Activated naive CD8-positive, alpha-beta T cell treated with anti-CD3 and anti-CD28 coated beads, Interleukin-2, amount 50 U/mL, for 16 hours (primary cell): Measurements from ENCODE around the gene CNRIP1.
"Not testable (repeated sequence)": the region's sequence is repeated elsewhere in the genome, so short reads cannot be mapped to it uniquely, and the experiment has no call there.

ENCODE experiments used
- DNase-seq: peaks from one replicate; pipeline ENCODE4 v3.0.0-alpha.2; 2020; ENCODE audit warnings: low read depth, low spot score

Gene CNRIP1, protein sequence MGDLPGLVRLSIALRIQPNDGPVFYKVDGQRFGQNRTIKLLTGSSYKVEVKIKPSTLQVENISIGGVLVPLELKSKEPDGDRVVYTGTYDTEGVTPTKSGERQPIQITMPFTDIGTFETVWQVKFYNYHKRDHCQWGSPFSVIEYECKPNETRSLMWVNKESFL

DNA sequence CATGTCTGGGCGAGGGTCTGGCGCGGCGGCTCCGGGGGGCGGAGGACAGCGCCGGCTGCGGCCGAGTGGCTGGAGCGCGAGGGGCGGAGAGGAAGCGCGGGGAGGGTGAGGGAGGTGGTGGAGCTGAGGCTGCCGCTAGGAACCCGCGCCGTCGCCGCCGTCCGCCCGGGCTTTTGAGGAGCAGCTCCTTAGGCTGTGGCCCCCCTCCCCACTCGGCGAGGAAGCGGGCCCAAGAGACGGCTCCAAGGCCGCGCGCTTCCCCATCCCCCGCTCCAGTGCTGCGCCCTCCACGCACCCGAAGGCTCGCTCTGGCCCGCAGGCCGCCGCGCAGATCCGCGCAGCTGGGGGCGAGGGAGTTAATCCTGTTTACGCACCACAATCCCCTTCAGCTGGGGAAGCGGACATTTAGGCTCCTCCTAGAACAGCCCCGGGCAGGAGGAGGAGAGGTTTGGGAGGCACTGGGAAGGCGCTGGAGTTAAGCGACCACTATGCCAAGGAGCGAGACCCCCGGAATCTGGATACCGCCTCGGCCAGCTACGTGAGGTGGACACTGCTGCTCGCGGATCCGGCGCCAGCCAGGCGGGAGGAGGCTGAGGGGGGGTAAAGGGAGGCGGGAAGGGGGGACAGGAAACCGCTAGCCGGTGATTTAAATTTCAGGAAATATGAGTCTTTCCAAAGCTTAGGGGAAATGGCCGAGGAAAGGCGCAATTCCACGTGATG is at the start of gene CNRIP1:
TSS of gene CNRIP1 (minus strand) at position 552 of the 720 bp plus-strand sequence. CDS start at position 3, 549 bp downstream.
- no peak for DNase-seq

DNA sequence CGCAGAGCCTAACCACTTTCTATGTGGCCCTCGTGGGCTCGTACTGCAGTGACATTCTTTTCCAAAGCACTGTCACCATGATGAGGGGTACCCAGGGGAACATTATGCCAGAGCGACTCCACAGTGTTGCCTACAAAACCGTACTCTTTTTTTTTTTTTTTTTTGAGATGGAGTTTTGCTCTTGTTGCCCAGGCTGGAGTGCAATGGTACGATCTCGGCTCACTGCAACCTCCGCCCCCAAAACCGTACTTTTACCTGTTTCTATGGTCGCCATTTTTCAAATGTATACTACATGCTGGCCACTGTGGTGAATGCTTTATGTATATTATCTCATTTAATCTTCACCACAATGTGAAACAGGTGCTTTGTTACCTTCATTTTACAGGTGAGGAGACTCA is 49.6 kb upstream of the CNRIP1 start:
- DNase-seq = no peak

DNA sequence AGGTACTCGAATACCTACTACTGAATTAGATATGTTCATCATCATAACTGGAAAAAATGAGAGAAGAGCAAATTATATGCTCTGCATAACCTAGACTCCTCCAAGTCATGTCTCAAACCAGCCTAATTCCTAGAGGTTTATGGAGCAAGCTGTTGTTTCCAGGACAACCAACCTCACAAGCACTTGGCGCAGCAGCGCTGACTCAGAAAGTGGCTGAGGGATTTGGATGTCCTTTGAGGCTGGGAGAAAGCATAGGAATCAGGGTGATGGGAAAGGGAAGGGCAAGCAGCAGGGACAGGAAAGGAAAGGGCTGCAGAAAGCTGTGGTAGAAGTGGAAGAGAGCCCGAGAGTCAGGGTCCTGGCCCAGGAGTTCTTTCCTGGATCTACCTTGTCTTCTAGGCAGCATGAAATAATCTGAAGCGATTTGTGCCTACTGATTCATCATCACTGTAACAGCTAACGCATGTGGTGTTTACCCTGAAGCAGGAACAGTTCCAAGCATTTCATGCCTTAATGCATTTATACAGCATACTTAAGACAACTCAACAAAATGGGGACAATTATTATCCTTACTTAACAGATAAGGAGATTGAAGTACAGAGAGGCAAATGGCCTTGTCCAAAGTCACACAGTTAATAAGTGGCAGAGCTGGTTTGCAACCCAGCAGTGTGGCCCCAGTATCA is 49.0 kb upstream of the CNRIP1 start:
- DNase-seq = no peak

GRCh38 chr2:68367953-68368653 is 48.4 kb upstream of the CNRIP1 start:
- no peak for DNase-seq

DNA sequence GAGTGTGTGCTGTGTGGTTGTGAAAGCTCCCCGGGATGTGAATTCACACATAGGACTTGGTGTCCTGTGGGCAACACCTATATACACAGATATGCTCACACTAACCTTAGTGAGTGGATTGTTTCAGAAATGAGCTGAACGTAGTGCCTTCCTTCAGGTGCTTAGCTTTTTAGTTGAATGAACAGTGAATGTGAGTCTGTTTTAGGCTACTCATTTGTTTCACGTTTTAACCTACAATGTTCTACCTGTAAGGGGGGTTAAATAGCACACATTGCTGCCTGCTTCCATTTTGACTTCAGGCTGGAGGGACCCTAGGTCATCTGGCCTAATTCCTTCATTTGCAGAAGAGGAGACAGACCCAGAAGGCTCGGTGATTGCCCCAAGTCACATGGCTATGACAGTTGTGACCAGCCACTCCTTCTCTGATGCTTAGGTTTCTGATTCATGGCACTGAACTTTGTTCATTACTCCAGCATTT is 46.4 kb upstream of the CNRIP1 start:
- DNase-seq = no peak

GRCh38 chr2:68365087-68365486 is 45.3 kb upstream of the CNRIP1 start, which contains the start of gene PLEK:
TSS of gene PLEK (plus strand) at chr2:68365282. CDS start at chr2:68365352, 70 bp downstream.
- DNase-seq = no peak

GRCh38 chr2:68363721-68364120 is 44.0 kb upstream of the CNRIP1 start:
- DNase-seq = no peak

DNA sequence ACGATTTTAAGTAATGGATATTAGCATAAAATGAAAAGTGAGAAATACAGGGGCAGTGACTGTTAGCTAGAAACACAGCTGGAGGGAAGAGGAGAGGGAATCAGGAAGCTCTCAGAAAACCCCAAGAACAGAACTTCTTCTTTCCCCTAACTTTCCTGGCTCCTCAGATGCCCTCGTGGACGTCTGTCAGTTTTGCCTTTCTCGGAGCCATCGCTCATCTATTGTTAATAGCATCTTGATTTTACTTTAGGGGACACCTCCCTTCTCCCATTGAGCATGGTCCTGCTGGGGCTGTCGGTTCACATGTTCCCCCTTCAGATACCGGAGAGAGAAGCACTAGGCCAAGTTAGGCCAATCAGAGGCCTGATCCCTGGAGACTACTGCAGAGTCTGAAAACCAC is 43.0 kb upstream of the CNRIP1 start:
- DNase-seq = no peak

GRCh38 chr2:68362069-68362468 is 42.3 kb upstream of the CNRIP1 start:
- DNase-seq = peak; percentile 65

DNA sequence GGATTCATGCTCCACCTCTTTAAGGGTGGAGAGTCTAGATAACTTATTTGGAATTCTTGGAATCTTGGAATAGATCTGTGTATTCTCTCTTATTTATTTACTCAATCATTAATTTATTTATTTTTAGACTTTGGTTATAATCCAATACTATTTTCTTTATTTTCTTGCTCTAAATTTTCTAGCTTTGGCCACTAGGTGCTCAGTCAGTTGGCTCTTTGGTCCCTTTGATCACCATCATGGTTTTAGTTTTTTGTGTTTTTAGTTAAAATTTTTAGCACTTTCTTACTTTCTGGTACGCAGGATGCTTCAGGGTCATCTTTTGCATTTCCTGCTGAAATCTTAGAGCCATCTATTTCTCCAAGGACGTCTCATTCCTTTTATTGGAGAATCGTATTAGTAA is 40.1 kb upstream of the CNRIP1 start:
- DNase-seq = no peak

DNA sequence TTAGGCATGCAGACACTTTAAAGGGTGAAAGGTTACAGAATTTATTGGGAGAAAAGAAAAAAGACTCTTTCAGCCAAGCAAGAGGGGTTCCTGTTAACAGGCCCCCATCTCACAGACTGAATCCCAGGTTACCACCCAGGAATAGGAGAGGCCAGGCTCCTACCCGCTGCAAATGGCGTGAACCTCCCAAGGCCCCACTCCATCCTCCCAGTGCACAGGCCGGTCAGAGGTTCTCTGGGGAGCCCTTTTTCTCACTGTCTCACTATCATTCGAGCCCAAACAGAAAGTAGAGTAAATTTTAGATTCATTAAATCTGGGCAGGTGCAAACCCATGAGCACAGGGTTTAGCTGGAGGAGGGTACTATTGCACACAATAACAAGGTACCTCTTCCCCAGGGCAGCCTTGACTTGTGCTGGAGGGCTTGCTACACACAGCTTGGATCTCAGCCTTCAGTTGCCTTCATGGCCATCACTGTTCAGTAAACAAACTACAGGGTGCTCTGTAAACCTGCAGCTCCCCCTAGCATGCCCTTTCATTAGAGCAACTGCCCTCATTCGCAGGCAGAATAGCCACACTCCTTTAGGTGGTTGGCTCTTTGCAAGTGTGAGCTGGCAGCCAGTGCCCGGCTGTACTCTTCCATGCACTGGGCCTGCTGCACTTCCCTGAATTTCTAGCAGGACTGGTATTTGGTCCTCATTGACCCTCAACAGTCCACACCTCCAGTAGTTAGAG is 38.0 kb upstream of the CNRIP1 start:
- no peak for DNase-seq

DNA sequence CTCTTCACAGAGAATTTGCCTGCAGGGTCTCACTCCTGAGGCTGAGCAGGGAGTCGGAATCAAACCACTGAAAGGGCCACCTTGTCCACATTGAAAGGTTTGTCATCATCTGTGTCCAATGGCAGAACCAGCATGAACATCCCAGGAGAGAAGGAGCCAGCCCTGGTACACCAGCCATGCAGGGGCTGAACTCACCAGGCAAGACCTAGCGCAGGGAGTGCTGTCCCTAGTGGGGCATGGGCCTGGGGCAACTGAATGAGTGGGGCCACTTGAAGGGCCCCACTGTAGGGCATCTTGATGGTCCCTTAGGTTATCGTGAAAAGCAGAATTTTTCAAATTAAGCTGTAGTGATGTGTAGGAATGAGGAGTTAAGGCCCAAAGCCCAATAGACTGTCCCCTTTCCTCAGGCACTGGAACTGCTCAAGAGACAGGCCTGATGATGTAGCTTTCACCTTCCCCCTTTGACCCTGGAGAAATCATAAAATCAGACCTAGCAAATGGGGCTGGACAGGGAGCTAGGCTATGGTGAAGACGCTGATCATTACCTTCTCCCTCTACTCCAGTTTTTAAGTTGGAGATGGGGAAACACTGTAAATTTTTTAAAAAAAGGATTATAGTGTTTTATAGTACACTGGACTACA is 37.0 kb upstream of the CNRIP1 start:
- no peak for DNase-seq

DNA sequence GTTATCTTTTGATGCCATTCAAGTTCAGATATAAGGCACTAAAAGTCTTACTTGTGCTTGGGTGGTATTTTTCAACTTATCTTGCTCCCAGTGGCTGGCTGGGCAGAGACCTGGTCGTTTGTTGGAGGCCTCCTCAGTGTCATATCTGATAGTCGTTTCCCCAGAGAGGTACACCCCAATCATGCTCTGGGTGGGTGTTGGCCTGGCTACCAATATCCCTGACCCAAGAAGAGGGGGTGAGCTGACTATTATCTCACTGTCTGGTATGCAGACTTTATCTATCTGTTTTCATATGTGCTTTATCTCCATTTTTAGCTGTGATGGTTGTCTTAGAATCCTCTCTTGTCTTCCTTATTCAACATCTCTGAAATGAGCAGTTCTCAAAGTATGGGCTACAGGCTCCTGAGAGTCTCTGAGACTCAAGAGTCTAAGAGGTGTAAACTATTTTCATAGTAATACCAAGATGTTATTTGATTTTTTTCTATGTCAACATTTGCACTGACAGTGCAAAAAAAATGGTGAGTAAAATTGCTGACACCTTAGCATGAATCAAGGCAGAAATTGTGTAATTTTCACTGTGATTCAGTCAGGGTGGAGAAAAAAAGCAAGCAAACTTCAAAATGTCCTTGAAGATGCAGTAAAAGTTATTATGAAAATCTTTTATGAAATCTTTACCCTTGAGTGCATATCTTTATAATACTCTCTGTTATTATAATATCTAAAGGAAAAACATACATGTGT is 33.1 kb upstream of the CNRIP1 start:
- no peak for DNase-seq

- DNase-seq = no peak
Measured at GRCh38 chr2:68351997-68352396, 32.2 kb upstream of the CNRIP1 start.

DNA sequence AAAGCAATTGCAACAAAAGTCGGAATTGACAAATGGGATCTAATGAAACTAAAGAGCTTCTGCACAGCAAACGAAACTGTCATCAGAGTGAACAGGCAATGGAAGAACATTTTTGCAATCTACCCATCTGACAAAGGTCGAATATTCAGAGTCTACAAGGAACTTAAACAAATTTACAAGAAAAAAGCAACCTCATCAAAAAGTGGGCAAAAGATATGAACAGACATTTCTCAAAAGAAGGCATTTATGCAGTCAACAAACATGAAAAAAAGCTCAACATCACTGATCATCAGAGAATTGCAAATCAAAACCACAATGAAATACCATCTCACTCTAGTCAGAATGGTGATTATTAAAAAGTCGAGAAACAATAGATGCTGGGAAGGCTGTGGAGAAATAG is 29.3 kb upstream of the CNRIP1 start:
- not testable (repeated sequence) for DNase-seq

- DNase-seq = no peak
Measured at GRCh38 chr2:68345129-68345875, 25.6 kb upstream of the CNRIP1 start.

DNA sequence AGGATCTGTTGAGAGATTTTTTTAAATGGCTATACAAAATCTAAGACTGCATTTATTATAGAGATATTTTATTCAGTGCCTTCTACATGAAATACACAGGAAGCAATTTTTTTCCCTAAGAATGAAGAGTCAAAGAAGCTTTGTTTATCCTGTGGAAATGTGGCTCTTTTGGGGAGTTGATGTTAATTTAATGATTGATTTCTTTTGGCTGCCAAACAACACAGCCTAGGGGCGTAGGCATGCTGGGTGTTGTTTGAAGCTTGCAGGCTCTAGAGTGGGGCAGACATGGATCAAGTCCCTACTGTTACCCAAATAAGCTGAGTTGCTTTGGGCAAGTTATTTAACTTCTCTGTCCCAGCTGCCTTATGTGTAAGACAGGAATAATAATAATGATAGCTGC is 24.3 kb upstream of the CNRIP1 start:
- no peak for DNase-seq

DNA sequence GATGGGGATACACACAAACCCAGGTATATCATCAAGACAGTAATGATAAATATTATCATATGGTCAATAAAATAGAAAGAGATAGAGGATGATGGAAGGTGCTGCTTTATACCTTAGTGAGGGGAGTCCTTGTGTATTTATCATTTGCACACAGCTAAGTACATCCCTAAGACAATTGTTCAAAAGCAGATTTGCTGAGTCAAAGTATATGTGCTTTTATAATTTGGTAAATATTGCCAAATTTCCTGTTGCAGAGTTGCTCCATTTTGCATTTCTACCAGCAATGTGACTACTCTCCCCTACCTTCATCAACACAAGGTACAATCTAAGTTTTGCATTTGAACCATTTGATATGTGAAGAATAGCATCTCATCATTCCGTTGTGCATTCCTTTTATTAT is 22.7 kb upstream of the CNRIP1 start:
- DNase-seq = no peak

GRCh38 chr2:68341583-68341982 is 21.8 kb upstream of the CNRIP1 start:
- DNase-seq = no peak

GRCh38 chr2:68341062-68341329 is 21.2 kb upstream of the CNRIP1 start:
- no peak for DNase-seq
